OCI-LY7 (cell line): ENCODE measurements around the gene SPINDOC. TPM values are rescaled to one million over a fixed set of nuclear protein-coding genes. Genes with fewer than 3 reads are reported as not detected.
"Not testable (repeated sequence)": the region's sequence is repeated elsewhere in the genome, so short reads cannot be mapped to it uniquely, and the experiment has no call there.

Experiments
- BruUV-seq: library from RNA; stranded (reverse); fragments of 400-500 nt; replicated peaks from 2 replicates; lab custom pipeline; 2021; lab: Mats Ljungman, UMichigan
- CTCF ChIA-PET: fragments of 300-600 bp; sonication (Branson Sonifier 250); formaldehyde crosslinking; loops from one replicate; lab custom pipeline; 2022; ENCODE audit warnings: antibody characterized with exemption; ENCODE audit not compliant: unreplicated experiment; lab: Charles Lee
- POLR2A ChIA-PET: fragments of 300-600 bp; sonication (Branson Sonifier 250); formaldehyde crosslinking; loops from one replicate; lab custom pipeline; 2022; ENCODE audit warnings: antibody characterized with exemption; lab: Charles Lee
- DNase-seq: peaks from one replicate; pipeline ENCODE4 v3.0.0-alpha.2; 2015; ENCODE audit warnings: low spot score
- H2AFZ ChIP-seq: fragments of 200-600 bp; sonication (generic), shearing (Covaris generic); 2 replicates; pipeline ENCODE4 v1.6.1; 2014; ENCODE audit warnings: mild to moderate bottlenecking, antibody characterized with exemption, low read length, moderate library complexity
- H3K27ac ChIP-seq: fragments of 200-600 bp; sonication (generic); 2 replicates; pipeline ENCODE4 v1.5.1; 2014; ENCODE audit warnings: mixed run types, low read depth, mild to moderate bottlenecking, moderate library complexity, low read length, inconsistent platforms; ENCODE audit not compliant: poor library complexity, severe bottlenecking
- H3K36me3 ChIP-seq: fragments of 200-600 bp; sonication (generic); 2 replicates; pipeline ENCODE4 v1.6.1; 2014; ENCODE audit warnings: mild to moderate bottlenecking, antibody characterized with exemption, low read length, moderate library complexity, mixed read lengths; ENCODE audit not compliant: insufficient read depth
- H3K4me1 ChIP-seq: fragments of 200-600 bp; sonication (generic); 2 replicates; pipeline ENCODE4 v1.5.1; 2014; ENCODE audit warnings: mild to moderate bottlenecking, low read length; ENCODE audit not compliant: insufficient read depth, poor library complexity, severe bottlenecking
- H3K4me2 ChIP-seq: fragments of 200-600 bp; sonication (generic); 2 replicates; pipeline ENCODE4 v1.6.1; 2014; ENCODE audit warnings: mild to moderate bottlenecking, low read length
- H3K4me3 ChIP-seq: fragments of 200-600 bp; sonication (generic); 2 replicates; pipeline ENCODE4 v1.5.1; 2014; ENCODE audit warnings: mild to moderate bottlenecking, low read depth, low read length; ENCODE audit not compliant: poor library complexity, severe bottlenecking
- H3K79me2 ChIP-seq: fragments of 200-600 bp; sonication (generic); 2 replicates; pipeline ENCODE4 v1.6.1; 2016; ENCODE audit warnings: low read depth, mild to moderate bottlenecking, low read length, moderate library complexity, mixed read lengths; ENCODE audit not compliant: insufficient read depth
- H3K9me2 ChIP-seq: fragments of 200-600 bp; sonication (generic); 2 replicates; pipeline ENCODE4 v1.6.1; 2016; ENCODE audit warnings: mild to moderate bottlenecking, low read length, mixed read lengths; ENCODE audit not compliant: insufficient read depth
- H3K9me3 ChIP-seq: fragments of 200-600 bp; sonication (generic); 2 replicates; pipeline ENCODE4 v1.6.1; 2014; ENCODE audit warnings: mild to moderate bottlenecking, mixed run types, low read length, mixed read lengths
- H4K20me1 ChIP-seq: fragments of 200-600 bp; sonication (generic); 2 replicates; pipeline ENCODE4 v1.6.1; 2014; ENCODE audit warnings: mild to moderate bottlenecking, antibody characterized with exemption, low read length, moderate library complexity, mixed read lengths; ENCODE audit not compliant: insufficient read depth
- CTCF ChIP-seq: fragments of 200-600 bp; sonication (generic); conservative IDR thresholded peaks from 2 replicates; pipeline ENCODE4 v1.5.1; 2014; ENCODE audit warnings: mild to moderate bottlenecking, antibody characterized with exemption, low read length, moderate library complexity, mixed read lengths
- EZH2phosphoT487 ChIP-seq: fragments of 200-600 bp; sonication (generic); IDR thresholded peaks from 2 replicates; pipeline ENCODE4 v1.6.1; 2018; ENCODE audit warnings: low read depth, borderline replicate concordance, mild to moderate bottlenecking, mixed run types, antibody characterized with exemption, low read length, moderate library complexity, mixed read lengths
- intact Hi-C: fragments of 100-400 bp; cut with micrococcal nuclease; formaldehyde crosslinking; loops from one replicate; pipeline ENCODE4 v1.10.0; 2022; ENCODE audit not compliant: unreplicated experiment
- total RNA-seq, 2 experiments: library from RNA; depleted of rRNA in 1 of 2; stranded (reverse); fragments of >200 nt in 1 of 2; shearing (Covaris generic) in 1 of 2; gene quantifications; 2 replicates each; pipeline ENCODE4 v1.2.3, GENCODE V29; 2014 to 2022

SPINDOC gene
- total RNA-seq, 2 experiments from 2014 or later = 57.9 to 81.8 TPM

GRCh38 chr11:63862923-63863322, 49.7 kb downstream of the SPINDOC start:
- DNase-seq = no peak
- intact Hi-C loops = no loop called here
- ChIA-PET POLR2A (interaction anchor here (1.2 to 1.9 kb wide), 3 partner anchors 15 to 24 kb away, joined by 5 to 11 read pairs (median 7); partner anchors contain the start of gene MARK2), CTCF (interaction anchor here (0.5 kb wide), 1 partner anchor 33 kb away, joined by 3 read pairs; no protein-coding TSS in a partner anchor)
- Histone ChIP-seq H3K9me2 (no peaks in the 10 kb centered on the region), H2AFZ (no peak overlapping the region), H3K79me2 (peaks cover 43% of the 10 kb centered on the region), H4K20me1 (peaks cover 10% of the 10 kb centered on the region; the same call in 1 of the 2 replicates), H3K27ac (no peak overlapping the region), H3K4me3 (no peak overlapping the region), H3K4me1 (peaks cover 20% of the 10 kb centered on the region), H3K9me3 (no peaks in the 10 kb centered on the region), H3K36me3 (peaks cover 57% of the 10 kb centered on the region), H3K4me2 (no peak overlapping the region)
- TF ChIP-seq CTCF = no peak
- TF ChIP-seq EZH2phosphoT487 = no peak
- no TSS peak for BruUV-seq

DNA sequence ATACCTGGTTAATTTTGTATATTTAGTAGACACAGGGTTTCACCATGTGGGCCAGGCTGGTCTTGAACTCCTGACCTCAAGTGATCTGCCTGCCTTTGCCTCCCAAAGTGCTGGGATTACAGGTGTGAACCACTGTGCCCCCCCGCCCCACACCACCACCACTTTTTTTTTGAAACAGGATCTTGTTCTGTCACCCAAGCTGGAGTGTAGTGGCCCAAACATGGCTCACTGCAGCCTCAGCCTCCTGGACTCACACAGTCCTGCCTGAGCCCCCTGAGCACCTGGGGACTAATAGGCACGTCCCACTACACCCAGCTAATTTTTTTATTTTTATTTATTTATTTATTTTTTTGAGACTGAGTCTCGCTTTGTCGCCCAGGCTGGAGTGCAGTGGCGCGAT, 50.4 kb downstream of the SPINDOC start:
- intact Hi-C loops, CTCF ChIA-PET, H4K20me1 ChIP-seq, H3K9me3 ChIP-seq, H3K27ac ChIP-seq, H3K9me2 ChIP-seq, H3K4me3 ChIP-seq, H3K4me2 ChIP-seq, DNase-seq, BruUV-seq, H2AFZ ChIP-seq: not testable (repeated sequence)
- POLR2A ChIA-PET = interaction anchor here (1.2 kb wide), 1 partner anchor 15 kb away, joined by 7 read pairs; no protein-coding TSS in a partner anchor
- Histone ChIP-seq H3K36me3 (peaks cover 61% of the 10 kb centered on the region), H3K79me2 (peaks cover 44% of the 10 kb centered on the region), H3K4me1 (peaks cover 20% of the 10 kb centered on the region)

- H3K4me1 ChIP-seq = peaks cover 20% of the 10 kb centered on the region
- H3K27ac ChIP-seq = peak overlapping the region; percentile 18
- no peaks in the 10 kb centered on the region for H3K9me3 ChIP-seq
- BruUV-seq = no TSS peak
- peak; percentile 29 for DNase-seq
- H4K20me1 ChIP-seq = peaks cover 10% of the 10 kb centered on the region; the same call in 1 of the 2 replicates
- H3K9me2 ChIP-seq = no peaks in the 10 kb centered on the region
- peaks cover 62% of the 10 kb centered on the region for H3K79me2 ChIP-seq
- intact Hi-C loops = no loop called here
- TF ChIP-seq EZH2phosphoT487 = no peak
- TF ChIP-seq CTCF = no peak
- CTCF ChIA-PET = no interaction called here
- H2AFZ ChIP-seq = no peak overlapping the region
- POLR2A ChIA-PET = interaction anchor here (0.6 to 1.4 kb wide), 5 partner anchors 10 to 183 kb away, joined by 3 to 4 read pairs (median 3); no protein-coding TSS in a partner anchor
- H3K4me2 ChIP-seq = peak overlapping the region; percentile 50
- H3K36me3 ChIP-seq = peaks cover 70% of the 10 kb centered on the region
- no peak overlapping the region for H3K4me3 ChIP-seq
Measured at GRCh38 chr11:63866211-63866610, 53.0 kb downstream of the SPINDOC start.
